Measurements from ENCODE around the gene ERP44. TPM values are rescaled to one million over a fixed set of nuclear protein-coding genes. Genes with fewer than 3 reads are reported as not detected.
A peak's percentile ranks its signal among the peaks of the same experiment; 100 is the strongest.
"Not testable (repeated sequence)": the region's sequence is repeated elsewhere in the genome, so short reads cannot be mapped to it uniquely, and the experiment has no call there.

Gene ERP44
- total RNA-seq, 1 donor from 2014 or later = 13.5 TPM

GRCh38 chr9:100066539-100066938 lies 32.3 kb downstream of the ERP44 start:
- peaks cover 15% of the 10 kb centered on the region for H3K4me1 ChIP-seq

GRCh38 chr9:100064872-100065581 lies 33.8 kb downstream of the ERP44 start:
- TF ChIP-seq, protein P1, sequence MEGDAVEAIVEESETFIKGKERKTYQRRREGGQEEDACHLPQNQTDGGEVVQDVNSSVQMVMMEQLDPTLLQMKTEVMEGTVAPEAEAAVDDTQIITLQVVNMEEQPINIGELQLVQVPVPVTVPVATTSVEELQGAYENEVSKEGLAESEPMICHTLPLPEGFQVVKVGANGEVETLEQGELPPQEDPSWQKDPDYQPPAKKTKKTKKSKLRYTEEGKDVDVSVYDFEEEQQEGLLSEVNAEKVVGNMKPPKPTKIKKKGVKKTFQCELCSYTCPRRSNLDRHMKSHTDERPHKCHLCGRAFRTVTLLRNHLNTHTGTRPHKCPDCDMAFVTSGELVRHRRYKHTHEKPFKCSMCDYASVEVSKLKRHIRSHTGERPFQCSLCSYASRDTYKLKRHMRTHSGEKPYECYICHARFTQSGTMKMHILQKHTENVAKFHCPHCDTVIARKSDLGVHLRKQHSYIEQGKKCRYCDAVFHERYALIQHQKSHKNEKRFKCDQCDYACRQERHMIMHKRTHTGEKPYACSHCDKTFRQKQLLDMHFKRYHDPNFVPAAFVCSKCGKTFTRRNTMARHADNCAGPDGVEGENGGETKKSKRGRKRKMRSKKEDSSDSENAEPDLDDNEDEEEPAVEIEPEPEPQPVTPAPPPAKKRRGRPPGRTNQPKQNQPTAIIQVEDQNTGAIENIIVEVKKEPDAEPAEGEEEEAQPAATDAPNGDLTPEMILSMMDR (IDR thresholded peaks at IDR 0.05) = no peak
- TF ChIP-seq POLR2AphosphoS5 (IDR thresholded peaks at IDR 0.05; ENCODE audit: insufficient read depth in 1 of 2, low read depth in 1 of 2) (peak in 1 of 2 donors; percentile 27), POLR2A (IDR thresholded peaks at IDR 0.05) (no peak)
- no peak overlapping the region for H3K4me3 ChIP-seq
- no peak overlapping the region for H3K27ac ChIP-seq
- no peaks in the 10 kb centered on the region for H3K36me3 ChIP-seq
- peaks cover 15% of the 10 kb centered on the region for H3K4me1 ChIP-seq
- H3K27me3 ChIP-seq = no peaks in the 10 kb centered on the region
- DNase-seq (ENCODE audit: extremely low spot score in 2 of 2) = no peak
- intact Hi-C loops (cut with DNase I) = no loop called here
- no peaks in the 10 kb centered on the region for H3K9me3 ChIP-seq

More at GRCh38 chr9:100066539-100066938, 32.3 kb downstream of the ERP44 start:
- TF ChIP-seq, protein P1 (IDR thresholded peaks at IDR 0.05) = no peak
- TF ChIP-seq POLR2A (IDR thresholded peaks at IDR 0.05) (no peak), POLR2AphosphoS5 (IDR thresholded peaks at IDR 0.05; ENCODE audit: insufficient read depth in 1 of 2, low read depth in 1 of 2) (no peak)
- no peaks in the 10 kb centered on the region for H3K27me3 ChIP-seq
- no peak for DNase-seq (ENCODE audit: extremely low spot score in 2 of 2)
- H3K36me3 ChIP-seq = no peaks in the 10 kb centered on the region
- no peak overlapping the region for H3K27ac ChIP-seq
- no peak overlapping the region for H3K4me3 ChIP-seq
- H3K9me3 ChIP-seq = no peaks in the 10 kb centered on the region
- intact Hi-C loops (cut with DNase I) = no loop called here

GRCh38 chr9:100063185-100063584 lies 35.6 kb downstream of the ERP44 start:
- Histone ChIP-seq H3K27me3 (no peaks in the 10 kb centered on the region), H3K4me3 (no peak overlapping the region), H3K9me3 (no peaks in the 10 kb centered on the region), H3K4me1 (peaks cover 15% of the 10 kb centered on the region), H3K27ac (no peak overlapping the region), H3K36me3 (peaks cover 0 to 12% of the 10 kb centered on the region in 2 donors)
- intact Hi-C loops (cut with DNase I) = no loop called here
- TF ChIP-seq, protein P1 (IDR thresholded peaks at IDR 0.05) = no peak
- TF ChIP-seq POLR2A (IDR thresholded peaks at IDR 0.05) (no peak), POLR2AphosphoS5 (IDR thresholded peaks at IDR 0.05; ENCODE audit: insufficient read depth in 1 of 2, low read depth in 1 of 2) (no peak)
- DNase-seq (ENCODE audit: extremely low spot score in 2 of 2) = no peak

- intact Hi-C loops (cut with DNase I); H3K9me3 ChIP-seq; H3K27ac ChIP-seq; DNase-seq (ENCODE audit: extremely low spot score in 2 of 2); H3K27me3 ChIP-seq; H3K4me3 ChIP-seq: not testable (repeated sequence)
- peaks cover 15% of the 10 kb centered on the region for H3K4me1 ChIP-seq
- peaks cover 0 to 17% of the 10 kb centered on the region in 2 donors for H3K36me3 ChIP-seq
These were observed 36.1 kb downstream of the ERP44 start for GRCh38 chr9:100062683-100063082.

- no peaks in the 10 kb centered on the region for H3K27me3 ChIP-seq
- TF ChIP-seq POLR2AphosphoS5 (IDR thresholded peaks at IDR 0.05; ENCODE audit: insufficient read depth in 1 of 2, low read depth in 1 of 2) (no peak), POLR2A (IDR thresholded peaks at IDR 0.05) (no peak)
- TF ChIP-seq, protein P1 (IDR thresholded peaks at IDR 0.05) = no peak
- peaks cover 3% of the 10 kb centered on the region for H3K4me1 ChIP-seq
- no peak for DNase-seq (ENCODE audit: extremely low spot score in 2 of 2)
- H3K9me3 ChIP-seq = no peaks in the 10 kb centered on the region
- no peak overlapping the region for H3K27ac ChIP-seq
- intact Hi-C loops (cut with DNase I) = no loop called here
- peaks cover 0 to 20% of the 10 kb centered on the region in 2 donors for H3K36me3 ChIP-seq
- no peak overlapping the region for H3K4me3 ChIP-seq
These were observed 39.9 kb downstream of the ERP44 start for GRCh38 chr9:100058699-100059579.

All from vagina (tissue), 2 donors.